Measurements from ENCODE around the gene CRYBB1. TPM values are rescaled to one million over a fixed set of nuclear protein-coding genes. Genes with fewer than 3 reads are reported as not detected.
A peak's percentile ranks its signal among the peaks of the same experiment; 100 is the strongest.
"Not testable (repeated sequence)": the region's sequence is repeated elsewhere in the genome, so short reads cannot be mapped to it uniquely, and the experiment has no call there.

Gene CRYBB1
- total RNA-seq, 1 donor from 2014 or later: 0.55 TPM

DNA sequence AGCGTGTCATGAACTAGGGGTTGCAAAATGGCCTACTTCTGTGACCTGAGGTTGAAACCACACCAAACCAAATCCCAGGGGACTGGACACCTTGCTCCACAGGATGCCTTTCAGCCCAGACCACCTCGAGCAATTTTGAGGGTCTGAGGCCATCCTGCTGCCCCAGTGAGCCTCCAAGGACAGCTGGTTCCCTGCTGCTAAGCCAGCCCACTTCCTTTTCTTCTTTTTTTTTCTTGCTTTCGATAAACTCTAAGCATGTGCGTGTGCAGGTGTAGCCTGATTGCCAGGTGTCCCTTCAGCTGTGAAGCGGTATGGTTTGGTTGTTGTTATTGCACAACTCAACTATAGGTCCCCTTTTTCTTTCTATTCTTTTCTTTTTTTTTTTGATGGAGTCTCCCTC, 2.7 kb downstream of the CRYBB1 start:
- intact Hi-C loops (cut with DNase I): no loop called here
- ATAC-seq: no peak
- no peaks in the 10 kb centered on the region for H3K27me3 ChIP-seq

DNA sequence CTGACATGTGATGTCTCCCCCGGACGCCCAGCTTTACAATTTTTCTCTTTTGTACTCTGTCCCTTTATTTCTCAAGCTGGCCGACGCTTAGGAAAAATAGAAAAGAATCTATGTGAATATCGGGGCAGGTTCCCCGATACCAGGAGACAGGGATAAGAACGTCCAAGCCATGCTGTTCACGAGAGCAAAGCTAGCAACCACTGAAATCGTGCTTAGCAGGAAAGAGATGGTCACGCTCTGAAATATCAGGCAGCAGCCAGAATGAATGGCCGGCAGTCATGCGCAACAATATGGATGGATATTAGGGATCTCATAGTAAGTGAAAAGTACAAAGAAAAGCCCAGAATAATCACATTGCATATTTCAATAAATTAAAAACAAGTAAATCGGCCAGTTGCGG, 3.5 kb downstream of the CRYBB1 start:
- DNase-seq: no peak
- intact Hi-C loops (cut with DNase I): no loop called here
- Histone ChIP-seq H3K27me3 (no peaks in the 10 kb centered on the region), H3K4me3 (no peak overlapping the region), H3K4me1 (peaks cover 2% of the 10 kb centered on the region), H3K9me3 (no peaks in the 10 kb centered on the region), H3K27ac (no peak overlapping the region), H3K36me3 (no peaks in the 10 kb centered on the region)
- ATAC-seq: no peak
- TF ChIP-seq, protein P1, sequence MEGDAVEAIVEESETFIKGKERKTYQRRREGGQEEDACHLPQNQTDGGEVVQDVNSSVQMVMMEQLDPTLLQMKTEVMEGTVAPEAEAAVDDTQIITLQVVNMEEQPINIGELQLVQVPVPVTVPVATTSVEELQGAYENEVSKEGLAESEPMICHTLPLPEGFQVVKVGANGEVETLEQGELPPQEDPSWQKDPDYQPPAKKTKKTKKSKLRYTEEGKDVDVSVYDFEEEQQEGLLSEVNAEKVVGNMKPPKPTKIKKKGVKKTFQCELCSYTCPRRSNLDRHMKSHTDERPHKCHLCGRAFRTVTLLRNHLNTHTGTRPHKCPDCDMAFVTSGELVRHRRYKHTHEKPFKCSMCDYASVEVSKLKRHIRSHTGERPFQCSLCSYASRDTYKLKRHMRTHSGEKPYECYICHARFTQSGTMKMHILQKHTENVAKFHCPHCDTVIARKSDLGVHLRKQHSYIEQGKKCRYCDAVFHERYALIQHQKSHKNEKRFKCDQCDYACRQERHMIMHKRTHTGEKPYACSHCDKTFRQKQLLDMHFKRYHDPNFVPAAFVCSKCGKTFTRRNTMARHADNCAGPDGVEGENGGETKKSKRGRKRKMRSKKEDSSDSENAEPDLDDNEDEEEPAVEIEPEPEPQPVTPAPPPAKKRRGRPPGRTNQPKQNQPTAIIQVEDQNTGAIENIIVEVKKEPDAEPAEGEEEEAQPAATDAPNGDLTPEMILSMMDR (IDR thresholded peaks at IDR 0.05): no peak

More for the DNA sequence above, 2.7 kb downstream of the CRYBB1 start:
- TF ChIP-seq, protein P1 (IDR thresholded peaks at IDR 0.05): no peak
- H3K36me3 ChIP-seq: no peaks in the 10 kb centered on the region
- DNase-seq: no peak
- H3K4me1 ChIP-seq: peaks cover 2% of the 10 kb centered on the region
- H3K27ac ChIP-seq: no peak overlapping the region
- H3K9me3 ChIP-seq: no peaks in the 10 kb centered on the region
- no peak overlapping the region for H3K4me3 ChIP-seq

DNA sequence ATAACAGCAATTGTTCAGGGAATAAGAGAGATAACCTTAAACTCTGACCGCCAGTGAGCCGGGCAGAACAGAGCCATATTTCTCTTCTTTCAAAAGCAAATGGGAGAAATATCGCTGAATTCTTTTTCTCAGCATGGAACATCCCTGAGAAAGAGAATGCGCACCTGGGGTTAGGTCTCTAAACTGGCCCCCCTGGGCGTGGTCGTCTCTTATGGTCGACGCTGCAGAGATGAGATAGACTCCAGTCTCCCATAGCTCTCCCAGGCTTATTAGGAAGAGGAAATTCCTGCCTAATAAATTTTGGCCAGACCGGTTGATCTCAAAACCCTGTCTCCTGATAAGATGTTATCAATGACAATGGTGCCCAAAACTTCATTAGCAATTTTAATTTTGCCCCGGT, 4.1 kb downstream of the CRYBB1 start:
- H3K36me3 ChIP-seq; H3K9me3 ChIP-seq; H3K4me3 ChIP-seq; H3K4me1 ChIP-seq; ATAC-seq; H3K27me3 ChIP-seq; intact Hi-C loops (cut with DNase I); DNase-seq; H3K27ac ChIP-seq: not testable (repeated sequence)

DNA sequence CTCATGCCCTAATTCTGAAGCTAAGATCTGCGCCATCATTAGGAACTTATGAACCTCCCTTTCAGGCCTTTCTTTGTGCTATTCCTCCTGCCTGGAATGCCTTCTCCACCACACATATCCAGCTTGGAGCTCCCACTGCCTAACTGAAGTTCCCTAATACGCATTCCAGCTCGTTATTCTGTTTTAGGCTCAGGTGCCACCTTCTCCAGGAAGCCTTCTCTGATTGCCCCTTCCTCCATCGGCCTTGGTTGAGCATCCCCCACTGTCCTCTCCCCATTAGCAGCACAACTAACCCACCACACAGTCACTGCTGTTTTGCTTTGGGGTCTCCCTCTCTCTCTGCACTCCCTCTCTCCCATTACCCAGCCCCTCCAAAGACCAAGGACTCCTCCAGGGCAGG, 5.2 kb downstream of the CRYBB1 start:
- Histone ChIP-seq H3K4me3 (no peak overlapping the region), H3K4me1 (peaks cover 2% of the 10 kb centered on the region), H3K36me3 (no peaks in the 10 kb centered on the region), H3K27ac (no peak overlapping the region), H3K9me3 (no peaks in the 10 kb centered on the region), H3K27me3 (no peaks in the 10 kb centered on the region)
- TF ChIP-seq, protein P1 (IDR thresholded peaks at IDR 0.05): no peak
- DNase-seq: no peak
- ATAC-seq: no peak
- intact Hi-C loops (cut with DNase I): no loop called here

DNA sequence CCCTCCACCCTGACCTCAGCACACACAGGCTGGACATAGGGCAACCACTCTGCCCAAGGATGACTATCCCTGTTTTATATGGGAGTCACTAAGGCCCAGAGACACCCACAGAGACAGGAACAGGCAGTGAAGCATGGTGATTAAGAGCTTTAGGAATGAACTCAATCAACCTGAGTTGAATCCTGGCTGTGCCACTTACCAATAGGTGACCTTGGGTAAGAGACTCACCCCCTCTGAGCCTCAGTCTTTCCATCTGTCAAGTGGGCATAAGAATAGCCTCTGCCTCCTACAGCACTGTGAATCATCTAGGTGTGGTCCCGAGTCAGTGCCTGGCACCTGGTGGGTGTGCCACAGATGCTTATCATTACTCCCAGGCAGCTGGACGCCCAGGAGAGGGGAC, 6.8 kb downstream of the CRYBB1 start:
- DNase-seq (no peak), ATAC-seq (no peak)
- no peaks in the 10 kb centered on the region for H3K9me3 ChIP-seq
- H3K27me3 ChIP-seq: no peaks in the 10 kb centered on the region
- H3K27ac ChIP-seq: no peak overlapping the region
- H3K4me3 ChIP-seq: no peak overlapping the region
- H3K4me1 ChIP-seq: peaks cover 2% of the 10 kb centered on the region
- intact Hi-C loops (cut with DNase I): no loop called here
- TF ChIP-seq, protein P1 (IDR thresholded peaks at IDR 0.05): no peak
- no peaks in the 10 kb centered on the region for H3K36me3 ChIP-seq

DNA sequence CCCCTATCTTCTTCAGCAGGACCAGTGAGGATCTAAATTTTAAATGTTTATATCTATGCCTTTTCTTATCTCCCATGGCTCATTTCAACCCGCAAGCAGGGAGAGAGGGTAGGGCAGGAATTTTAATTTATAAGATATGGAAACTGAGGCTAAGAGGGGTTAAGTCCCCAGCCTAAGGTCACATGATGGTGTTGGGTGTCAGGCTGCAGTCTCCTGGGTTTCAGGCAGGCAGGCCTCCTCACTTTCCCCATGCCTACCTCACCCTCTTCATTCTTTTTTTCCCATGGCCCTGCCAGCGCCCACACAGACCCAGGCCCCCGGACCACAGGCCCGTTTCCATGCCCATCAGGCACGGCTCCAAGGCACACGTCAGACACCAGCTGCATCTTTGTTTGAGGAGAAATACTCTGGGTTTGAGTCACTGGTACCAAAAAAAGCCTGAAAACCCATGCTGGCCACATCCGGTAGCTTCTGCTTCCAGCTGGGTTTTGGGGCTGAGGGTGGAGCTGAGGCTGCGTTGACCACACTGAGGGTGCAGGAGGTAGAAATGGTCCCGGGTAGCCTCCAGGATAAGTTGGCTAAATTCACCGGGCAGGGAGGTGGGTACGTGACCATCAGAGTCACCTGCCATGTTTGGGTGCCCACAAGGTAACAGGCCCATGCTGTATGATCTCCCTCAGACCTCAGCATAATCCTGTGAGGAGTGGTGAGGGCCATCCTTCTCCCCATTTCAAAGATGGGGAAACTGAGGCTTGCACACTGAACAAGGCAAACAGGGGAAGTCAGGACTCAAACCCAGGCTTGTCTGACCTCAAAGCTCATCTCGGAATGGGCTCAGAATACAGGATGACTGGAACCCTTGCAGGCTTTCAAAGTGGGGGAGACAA, 7.5 kb downstream of the CRYBB1 start:
- Histone ChIP-seq H3K36me3 (no peaks in the 10 kb centered on the region), H3K4me1 (peaks cover 2% of the 10 kb centered on the region), H3K27ac (peak overlapping the region; percentile 11), H3K9me3 (no peaks in the 10 kb centered on the region), H3K4me3 (no peak overlapping the region), H3K27me3 (no peaks in the 10 kb centered on the region)
- no peak for ATAC-seq
- intact Hi-C loops (cut with DNase I): no loop called here
- TF ChIP-seq, protein P1 (IDR thresholded peaks at IDR 0.05): no peak
- no peak for DNase-seq
